ENCODE data around the gene CX3CL1. TPM values are rescaled to one million over a fixed set of nuclear protein-coding genes. Genes with fewer than 3 reads are reported as not detected.

The CX3CL1 gene

DNA sequence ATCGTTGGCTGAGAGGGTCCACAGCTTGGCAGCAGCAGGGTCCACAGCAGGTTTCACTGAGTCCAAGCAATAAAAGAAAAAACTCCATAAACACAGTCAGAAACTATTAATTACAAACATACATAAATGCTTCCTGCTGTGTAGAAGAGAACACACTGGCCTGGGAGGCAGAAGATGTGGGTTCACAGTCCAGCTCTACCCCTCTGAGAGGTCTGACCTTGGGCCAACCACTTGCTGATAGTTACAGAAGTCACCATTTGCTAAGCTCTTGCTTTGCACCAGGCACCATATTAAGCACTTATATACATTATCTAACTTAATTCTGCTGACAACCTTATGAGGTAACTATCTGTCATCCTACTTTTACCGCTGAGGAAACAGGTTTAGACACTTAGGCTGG lies 60.2 kb downstream of the CX3CL1 start:
- Histone ChIP-seq H3K9ac (ENCODE audit: low read depth, low read length) (no peak overlapping the region), H3K4me3 (ENCODE audit: low read length) (no peak overlapping the region), H3K9me3 (replicated peaks; ENCODE audit: low read length) (no peaks in the 10 kb centered on the region), H3K4me1 (ENCODE audit: control insufficient read depth, insufficient read depth, low read length) (no peaks in the 10 kb centered on the region), H3K27me3 (ENCODE audit: control insufficient read depth, insufficient read depth, low read length) (no peaks in the 10 kb centered on the region), H3K4me2 (ENCODE audit: low read length) (no peak overlapping the region), H3K36me3 (ENCODE audit: insufficient read depth, low read length) (peaks cover 69% of the 10 kb centered on the region)

DNA sequence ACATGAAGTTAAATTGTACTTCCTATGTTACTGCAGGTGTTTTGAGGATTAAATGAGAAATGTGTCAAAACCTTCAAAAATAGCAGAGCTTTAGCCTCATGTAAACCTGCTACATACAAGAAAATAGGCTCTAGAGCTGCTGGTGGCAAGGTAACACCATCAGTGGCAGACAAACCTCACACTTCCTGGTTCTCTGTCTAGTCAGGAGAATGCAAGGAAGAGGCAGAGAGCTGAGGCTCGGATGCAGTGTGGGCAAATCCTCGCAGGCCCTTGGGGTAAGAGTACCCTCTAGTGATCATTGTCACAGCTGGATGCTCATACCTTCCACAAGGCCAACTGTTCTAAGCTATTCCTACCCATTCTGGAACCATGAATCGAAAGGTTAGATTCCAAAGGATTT lies 60.7 kb downstream of the CX3CL1 start:
- H3K9me3 ChIP-seq (replicated peaks; ENCODE audit: low read length): no peaks in the 10 kb centered on the region
- peaks cover 66% of the 10 kb centered on the region for H3K36me3 ChIP-seq (ENCODE audit: insufficient read depth, low read length)
- H3K4me3 ChIP-seq (ENCODE audit: low read length): no peak overlapping the region
- H3K4me1 ChIP-seq (ENCODE audit: control insufficient read depth, insufficient read depth, low read length): no peaks in the 10 kb centered on the region
- no peak overlapping the region for H3K4me2 ChIP-seq (ENCODE audit: low read length)
- H3K27me3 ChIP-seq (ENCODE audit: control insufficient read depth, insufficient read depth, low read length): no peaks in the 10 kb centered on the region
- H3K9ac ChIP-seq (ENCODE audit: low read depth, low read length): no peak overlapping the region

DNA sequence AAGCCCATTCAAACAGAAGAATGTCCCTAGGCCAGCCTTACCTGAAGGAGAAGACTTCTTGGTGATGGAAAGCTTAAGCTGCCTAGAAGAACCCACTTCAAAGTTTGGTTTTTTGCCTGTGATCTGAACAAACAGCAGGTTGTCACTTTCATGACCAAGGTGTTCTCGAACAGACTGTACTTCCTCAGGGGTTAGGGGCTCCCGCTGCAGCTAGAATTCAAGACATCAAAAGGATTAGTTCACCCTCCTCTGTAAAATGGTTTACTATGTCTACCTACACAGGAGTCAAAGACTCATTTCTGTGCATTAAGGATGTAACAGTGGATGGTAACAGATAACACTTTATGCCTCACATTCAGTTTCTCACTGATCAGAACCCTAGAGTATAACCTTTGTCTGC lies 61.7 kb downstream of the CX3CL1 start:
- no peak overlapping the region for H3K4me2 ChIP-seq (ENCODE audit: low read length)
- no peak overlapping the region for H3K9ac ChIP-seq (ENCODE audit: low read depth, low read length)
- no peaks in the 10 kb centered on the region for H3K9me3 ChIP-seq (replicated peaks; ENCODE audit: low read length)
- H3K4me1 ChIP-seq (ENCODE audit: control insufficient read depth, insufficient read depth, low read length): no peaks in the 10 kb centered on the region
- no peaks in the 10 kb centered on the region for H3K27me3 ChIP-seq (ENCODE audit: control insufficient read depth, insufficient read depth, low read length)
- no peak overlapping the region for H3K4me3 ChIP-seq (ENCODE audit: low read length)
- H3K36me3 ChIP-seq (ENCODE audit: insufficient read depth, low read length): peaks cover 67% of the 10 kb centered on the region

Small RNAs within 50 kb of the gene (small RNA-seq; reads per million reads assigned to genes)
- gene AC108081.1: not detected

Data from skeletal muscle satellite cell (primary cell).